ENCODE results near the gene MPL.

The MPL gene

GRCh38 chr1:43300378-43301094, 37.1 kb upstream of the MPL start, which contains the start of gene TIE1:
TSS of gene TIE1 (plus strand) at chr1:43300982. CDS start at chr1:43301072, 90 bp downstream.
- TF ChIP-seq CTCF (IDR thresholded peaks at IDR 0.05; ENCODE audit: low read depth, low read length), result no peak

GRCh38 chr1:43302201-43302600, 35.4 kb upstream of the MPL start:
- Histone ChIP-seq H3K36me3 (no peaks in the 10 kb centered on the region), H3K27me3 (ENCODE audit: insufficient read depth, low read depth, severe bottlenecking) (no peaks in the 10 kb centered on the region), H3K4me3 (ENCODE audit: low read depth, low read length) (no peak overlapping the region), H3K9me3 (ENCODE audit: severe bottlenecking) (no peaks in the 10 kb centered on the region), H3K27ac (no peak overlapping the region)
- DNase-seq, result no peak
- TF ChIP-seq CTCF (IDR thresholded peaks at IDR 0.05; ENCODE audit: low read depth, low read length), result no peak

More at GRCh38 chr1:43300378-43301094, 37.1 kb upstream of the MPL start, which contains the start of gene TIE1:
- Histone ChIP-seq H3K27me3 (ENCODE audit: insufficient read depth, low read depth, severe bottlenecking) (no peaks in the 10 kb centered on the region), H3K4me3 (ENCODE audit: low read depth, low read length) (no peak within 1 kb of the TSS), H3K36me3 (no peaks in the 10 kb centered on the region), H3K27ac (no peak within 1 kb of the TSS), H3K9me3 (ENCODE audit: severe bottlenecking) (no peaks in the 10 kb centered on the region)
- no peak for DNase-seq

GRCh38 chr1:43302721-43303470, 34.7 kb upstream of the MPL start:
- Histone ChIP-seq H3K36me3 (no peaks in the 10 kb centered on the region), H3K4me3 (ENCODE audit: low read depth, low read length) (no peak overlapping the region), H3K27ac (no peak overlapping the region), H3K27me3 (ENCODE audit: insufficient read depth, low read depth, severe bottlenecking) (no peaks in the 10 kb centered on the region), H3K9me3 (ENCODE audit: severe bottlenecking) (no peaks in the 10 kb centered on the region)
- no peak for DNase-seq
- TF ChIP-seq CTCF (IDR thresholded peaks at IDR 0.05; ENCODE audit: low read depth, low read length), result no peak

- Histone ChIP-seq H3K27ac (no peak overlapping the region), H3K27me3 (ENCODE audit: insufficient read depth, low read depth, severe bottlenecking) (no peaks in the 10 kb centered on the region), H3K4me3 (ENCODE audit: low read depth, low read length) (no peak overlapping the region), H3K9me3 (ENCODE audit: severe bottlenecking) (no peaks in the 10 kb centered on the region), H3K36me3 (no peaks in the 10 kb centered on the region)
- DNase-seq, result no peak
- TF ChIP-seq CTCF (IDR thresholded peaks at IDR 0.05; ENCODE audit: low read depth, low read length), result no peak
Measured at GRCh38 chr1:43303471-43304313, 33.9 kb upstream of the MPL start.

GRCh38 chr1:43304314-43304681, 33.3 kb upstream of the MPL start:
- Histone ChIP-seq H3K36me3 (no peaks in the 10 kb centered on the region), H3K27me3 (ENCODE audit: insufficient read depth, low read depth, severe bottlenecking) (no peaks in the 10 kb centered on the region), H3K27ac (no peak overlapping the region), H3K9me3 (ENCODE audit: severe bottlenecking) (no peaks in the 10 kb centered on the region), H3K4me3 (ENCODE audit: low read depth, low read length) (no peak overlapping the region)
- DNase-seq, result no peak
- no peak for TF ChIP-seq CTCF (IDR thresholded peaks at IDR 0.05; ENCODE audit: low read depth, low read length)

All from WERI-Rb-1 (cell line).